GM19395 (cell line): ENCODE data around the gene EHMT1.
"Not testable (repeated sequence)": the region's sequence is repeated elsewhere in the genome, so short reads cannot be mapped to it uniquely, and the experiment has no call there.

Source experiments
- ATAC-seq: cut with Tn5 transposase; IDR thresholded peaks from one replicate; pipeline ENCODE4 v1.9.1; 2021; ENCODE audit warnings: mild to moderate bottlenecking, moderate library complexity; ENCODE audit not compliant: unreplicated experiment

EHMT1 gene

DNA sequence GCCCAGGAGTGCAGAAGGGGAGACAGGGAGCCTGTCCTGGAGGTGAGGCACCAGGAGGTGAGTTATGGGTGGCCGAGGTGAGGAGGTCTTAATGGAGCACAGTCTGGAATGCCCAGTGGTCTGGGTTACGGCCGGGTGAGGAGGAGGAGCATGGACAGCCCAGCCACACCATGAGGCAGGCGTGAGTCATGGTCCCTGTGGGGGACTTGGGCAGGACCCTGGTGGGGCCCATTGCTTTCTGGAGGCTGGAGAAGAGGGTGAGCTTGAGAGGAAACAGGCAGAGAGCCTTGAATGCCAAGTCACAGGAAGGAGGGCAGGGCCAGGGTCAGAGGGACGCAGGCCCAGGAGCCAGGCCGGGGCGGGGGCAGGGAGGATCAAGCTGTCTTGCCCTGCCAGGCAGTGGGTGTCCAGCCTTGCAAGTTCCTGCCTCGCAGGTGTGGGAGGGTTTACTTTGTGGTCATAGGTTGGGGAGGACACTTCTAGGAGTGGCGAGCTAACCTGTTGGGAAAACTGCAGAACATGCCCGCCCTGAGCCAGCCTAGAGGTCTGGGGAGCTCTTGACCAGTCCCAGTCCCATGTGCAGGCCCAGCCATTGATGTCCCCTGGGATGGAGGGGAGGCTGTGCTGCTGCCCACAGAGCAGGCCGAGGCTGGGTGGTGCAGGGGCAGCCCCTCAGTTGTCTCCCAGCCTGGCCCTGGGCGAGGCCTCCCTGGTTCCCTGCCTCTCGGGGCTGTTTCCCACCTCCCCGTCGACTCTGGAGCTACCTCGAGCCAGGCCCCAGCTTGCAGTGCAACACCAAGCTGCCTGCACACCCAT is 261.6 kb downstream of the EHMT1 start:
- no peak for ATAC-seq

GRCh38 chr9:137880976-137881530 is 262.2 kb downstream of the EHMT1 start:
- no peak for ATAC-seq

- no peak for ATAC-seq
Measured at GRCh38 chr9:137881591-137882505, 263.0 kb downstream of the EHMT1 start.

DNA sequence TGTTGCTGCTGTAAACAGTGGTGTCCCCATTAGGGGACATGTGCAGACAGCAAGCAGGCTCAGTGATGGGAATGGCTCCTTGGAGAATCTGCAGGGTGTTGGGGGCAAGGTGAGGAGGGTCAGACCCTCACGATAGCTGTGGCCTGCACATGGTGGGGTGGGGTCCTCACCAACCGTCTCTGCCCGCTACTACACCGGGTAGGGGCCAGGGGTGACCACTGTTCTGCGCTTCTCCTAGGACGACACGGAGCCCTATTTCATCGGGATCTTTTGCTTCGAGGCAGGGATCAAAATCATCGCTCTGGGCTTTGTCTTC is 263.7 kb downstream of the EHMT1 start:
- ATAC-seq: no peak

DNA sequence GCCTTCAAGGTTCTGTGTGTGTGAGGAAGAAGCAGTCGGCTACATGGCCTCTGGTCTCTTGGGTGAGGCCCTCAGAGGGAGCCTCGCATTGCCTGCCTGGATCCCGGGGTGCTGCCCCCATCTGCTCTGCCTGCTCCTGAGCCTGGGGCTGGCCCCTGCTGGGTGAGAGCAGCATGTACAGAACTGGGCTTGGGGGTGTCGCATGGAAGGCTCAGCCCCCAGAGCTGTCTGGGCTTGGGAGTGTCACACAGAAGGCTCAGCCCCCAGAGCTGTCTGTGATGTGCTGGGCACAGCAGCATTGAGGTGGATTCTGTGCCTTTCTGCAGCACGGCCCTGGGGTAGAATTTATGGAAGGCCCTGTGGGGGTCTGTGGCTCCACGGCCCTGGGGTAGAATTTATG is 265.2 kb downstream of the EHMT1 start:
- not testable (repeated sequence) for ATAC-seq

DNA sequence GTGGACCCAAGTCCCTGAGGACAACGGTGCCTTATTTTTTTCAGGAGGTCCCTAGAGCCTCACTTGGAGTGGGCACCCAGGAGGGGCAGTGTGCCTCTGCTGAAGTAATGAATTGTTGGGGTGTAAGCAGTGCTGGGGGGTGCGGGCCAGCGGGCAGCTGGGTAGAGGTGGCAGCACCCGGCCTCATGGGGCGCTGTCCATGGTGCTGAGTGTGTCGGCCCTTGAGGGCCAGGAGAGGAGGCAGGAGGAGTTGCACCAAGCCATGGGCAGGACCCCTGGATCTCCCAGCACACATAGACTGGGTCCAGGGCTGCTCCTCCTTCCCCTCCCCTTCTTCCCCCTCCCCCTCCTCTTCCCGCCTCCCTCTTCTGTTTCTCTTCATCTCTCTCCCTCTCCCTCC is 265.7 kb downstream of the EHMT1 start:
- not testable (repeated sequence) for ATAC-seq

- not testable (repeated sequence) for ATAC-seq
Measured at GRCh38 chr9:137885121-137885520, 266.3 kb downstream of the EHMT1 start.
